Epithelial cell of proximal tubule (primary cell): ENCODE results near the gene ASMTL. TPM values are rescaled to one million over a fixed set of nuclear protein-coding genes. Genes with fewer than 3 reads are reported as not detected.

Experiments used
- DNase-seq: peaks from one replicate; pipeline ENCODE4 v3.0.0-alpha.2; 2011; ENCODE audit warnings: low read depth
- H3K4me3 ChIP-seq: 2 replicates; pipeline ENCODE4 v1.5.1; 2011; ENCODE audit warnings: low read depth, mild to moderate bottlenecking, low read length
- CTCF ChIP-seq: conservative IDR thresholded peaks from 2 replicates; pipeline ENCODE4 v1.5.1; 2012; ENCODE audit warnings: low read depth, mild to moderate bottlenecking, low read length
- total RNA-seq: library from RNA; depleted of rRNA; stranded (reverse); fragments of >200 nt; gene quantifications from 2 replicates; pipeline ENCODE4 v1.2.3, GENCODE V29; 2015

ASMTL gene
- total RNA-seq, 1 donor from 2014 or later, result 14.4 TPM

GRCh38 chrX:1419545-1420355 is 33.0 kb downstream of the ASMTL start:
- TF ChIP-seq CTCF, result no peak
- no peak for DNase-seq

GRCh38 chrX:1418901-1419544 is 33.7 kb downstream of the ASMTL start:
- DNase-seq, result no peak
- no peak overlapping the region for H3K4me3 ChIP-seq
- no peak for TF ChIP-seq CTCF

More at GRCh38 chrX:1419545-1420355, 33.0 kb downstream of the ASMTL start:
- H3K4me3 ChIP-seq, result no peak overlapping the region

- TF ChIP-seq CTCF, result no peak
- no peak overlapping the region for H3K4me3 ChIP-seq
- no peak for DNase-seq
Measured at GRCh38 chrX:1417921-1418771, 34.6 kb downstream of the ASMTL start.

GRCh38 chrX:1416965-1417760 is 35.5 kb downstream of the ASMTL start:
- no peak for TF ChIP-seq CTCF
- no peak overlapping the region for H3K4me3 ChIP-seq
- no peak for DNase-seq

- no peak for TF ChIP-seq CTCF
- no peak overlapping the region for H3K4me3 ChIP-seq
- DNase-seq, result no peak
Measured at GRCh38 chrX:1416327-1416784, 36.4 kb downstream of the ASMTL start.

GRCh38 chrX:1412551-1413161 is 40.1 kb downstream of the ASMTL start:
- H3K4me3 ChIP-seq, result no peak overlapping the region
- TF ChIP-seq CTCF, result no peak
- DNase-seq, result no peak
